ENCODE data around the gene LAD1.

LAD1 gene, protein sequence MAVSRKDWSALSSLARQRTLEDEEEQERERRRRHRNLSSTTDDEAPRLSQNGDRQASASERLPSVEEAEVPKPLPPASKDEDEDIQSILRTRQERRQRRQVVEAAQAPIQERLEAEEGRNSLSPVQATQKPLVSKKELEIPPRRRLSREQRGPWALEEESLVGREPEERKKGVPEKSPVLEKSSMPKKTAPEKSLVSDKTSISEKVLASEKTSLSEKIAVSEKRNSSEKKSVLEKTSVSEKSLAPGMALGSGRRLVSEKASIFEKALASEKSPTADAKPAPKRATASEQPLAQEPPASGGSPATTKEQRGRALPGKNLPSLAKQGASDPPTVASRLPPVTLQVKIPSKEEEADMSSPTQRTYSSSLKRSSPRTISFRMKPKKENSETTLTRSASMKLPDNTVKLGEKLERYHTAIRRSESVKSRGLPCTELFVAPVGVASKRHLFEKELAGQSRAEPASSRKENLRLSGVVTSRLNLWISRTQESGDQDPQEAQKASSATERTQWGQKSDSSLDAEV

GRCh38 chr1:201399018-201399351 is at the start of gene LAD1:
LAD1 (minus strand) TSS chr1:201399324; CDS start chr1:201399306, 18 bp downstream.
- no peak within 1 kb of the TSS for H3K4me3 Mint-ChIP-seq
- ATAC-seq (no peak), DNase-seq (no peak)
- H3K4me1 Mint-ChIP-seq: peaks cover 8% of the 10 kb centered on the region
- H3K9me3 Mint-ChIP-seq: no peaks in the 10 kb centered on the region
- no peak within 1 kb of the TSS for H3K27ac Mint-ChIP-seq
- H3K27me3 Mint-ChIP-seq: peaks cover 43% of the 10 kb centered on the region

DNA sequence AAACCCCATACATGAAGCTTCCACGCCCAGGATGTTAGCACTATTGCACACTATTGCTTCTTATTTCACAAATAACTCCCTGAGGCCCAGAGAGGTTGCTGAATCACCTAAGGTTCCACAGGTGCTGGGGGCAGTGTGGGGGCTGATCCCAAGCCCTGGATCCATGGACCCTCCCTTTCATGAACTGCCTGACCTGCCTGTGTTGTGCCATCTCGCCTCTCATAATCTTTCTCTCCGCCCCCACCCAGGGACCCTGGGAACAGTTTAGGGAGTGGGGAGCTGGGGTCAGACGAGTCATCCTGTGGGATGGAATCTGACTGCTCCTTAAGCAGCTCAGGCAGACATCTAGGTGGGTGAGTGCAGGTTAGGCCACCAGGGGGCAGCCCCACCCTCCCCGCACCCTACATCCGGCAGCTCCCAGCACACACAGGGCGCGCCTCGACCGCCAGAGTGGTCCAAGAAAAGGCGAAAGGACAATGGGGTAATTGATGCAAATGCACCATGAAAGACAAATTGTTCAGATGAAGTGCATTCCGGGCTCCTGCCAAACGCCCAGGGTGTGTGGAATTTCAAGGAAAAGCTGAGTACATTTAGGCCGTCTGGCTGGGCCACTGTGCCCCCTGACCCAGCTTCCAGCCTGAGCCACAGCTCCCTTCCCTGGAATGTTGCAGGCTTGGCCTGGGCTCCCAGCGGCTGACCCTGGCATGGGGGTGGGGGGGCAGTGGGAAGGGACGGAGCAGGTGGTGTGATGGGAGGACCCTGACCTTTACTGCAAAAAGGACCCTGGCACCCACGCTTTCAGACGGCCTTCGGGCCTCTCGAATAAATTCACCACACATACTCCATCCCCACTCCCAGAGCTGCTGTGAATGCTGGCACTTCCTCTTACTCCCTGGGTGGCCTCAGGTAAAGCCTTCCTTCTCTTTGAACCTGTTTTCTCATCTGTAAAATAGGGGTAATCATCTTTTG is 49.1 kb upstream of the LAD1 start:
- peak; percentile 43 to 45 for DNase-seq
- Mint-ChIP-seq H3K27me3 (peaks cover 61% of the 10 kb centered on the region), H3K4me1 (peaks cover 33% of the 10 kb centered on the region), H3K4me3 (no peak overlapping the region), H3K27ac (no peak overlapping the region), H3K9me3 (no peaks in the 10 kb centered on the region)
- ATAC-seq: peak; percentile 90

- no peaks in the 10 kb centered on the region for H3K9me3 Mint-ChIP-seq
- no peak overlapping the region for H3K27ac Mint-ChIP-seq
- H3K27me3 Mint-ChIP-seq: peaks cover 35% of the 10 kb centered on the region
- no peak overlapping the region for H3K4me3 Mint-ChIP-seq
- no peak for ATAC-seq
- no peak for DNase-seq
- H3K4me1 Mint-ChIP-seq: peaks cover 12% of the 10 kb centered on the region
Measured at GRCh38 chr1:201445310-201445709, 46.2 kb upstream of the LAD1 start.

- H3K9me3 Mint-ChIP-seq: no peaks in the 10 kb centered on the region
- H3K27me3 Mint-ChIP-seq: peaks cover 32% of the 10 kb centered on the region
- no peak overlapping the region for H3K27ac Mint-ChIP-seq
- H3K4me3 Mint-ChIP-seq: no peak overlapping the region
- no peak for DNase-seq
- H3K4me1 Mint-ChIP-seq: peaks cover 12% of the 10 kb centered on the region
- no peak for ATAC-seq
Measured at GRCh38 chr1:201444792-201445191, 45.7 kb upstream of the LAD1 start.

- Mint-ChIP-seq H3K4me3 (no peak overlapping the region), H3K27me3 (peaks cover 29% of the 10 kb centered on the region), H3K27ac (no peak overlapping the region), H3K4me1 (peaks cover 12% of the 10 kb centered on the region), H3K9me3 (no peaks in the 10 kb centered on the region)
- no peak for ATAC-seq
- DNase-seq: no peak
Measured at GRCh38 chr1:201443747-201444146, 44.6 kb upstream of the LAD1 start.

- peaks cover 8% of the 10 kb centered on the region for H3K4me1 Mint-ChIP-seq
- H3K27ac Mint-ChIP-seq: no peak overlapping the region
- H3K27me3 Mint-ChIP-seq: peaks cover 40% of the 10 kb centered on the region
- ATAC-seq (no peak), DNase-seq (no peak)
- H3K4me3 Mint-ChIP-seq: no peak overlapping the region
- no peaks in the 10 kb centered on the region for H3K9me3 Mint-ChIP-seq
Measured at GRCh38 chr1:201436969-201437368, 37.8 kb upstream of the LAD1 start.

GRCh38 chr1:201436393-201436792 is 37.3 kb upstream of the LAD1 start:
- Mint-ChIP-seq H3K4me3 (no peak overlapping the region), H3K9me3 (no peaks in the 10 kb centered on the region), H3K4me1 (peaks cover 8% of the 10 kb centered on the region), H3K27me3 (peaks cover 41% of the 10 kb centered on the region), H3K27ac (no peak overlapping the region)
- DNase-seq (no peak), ATAC-seq (no peak)

GRCh38 chr1:201434266-201434665 is 35.1 kb upstream of the LAD1 start:
- no peak for ATAC-seq

DNA sequence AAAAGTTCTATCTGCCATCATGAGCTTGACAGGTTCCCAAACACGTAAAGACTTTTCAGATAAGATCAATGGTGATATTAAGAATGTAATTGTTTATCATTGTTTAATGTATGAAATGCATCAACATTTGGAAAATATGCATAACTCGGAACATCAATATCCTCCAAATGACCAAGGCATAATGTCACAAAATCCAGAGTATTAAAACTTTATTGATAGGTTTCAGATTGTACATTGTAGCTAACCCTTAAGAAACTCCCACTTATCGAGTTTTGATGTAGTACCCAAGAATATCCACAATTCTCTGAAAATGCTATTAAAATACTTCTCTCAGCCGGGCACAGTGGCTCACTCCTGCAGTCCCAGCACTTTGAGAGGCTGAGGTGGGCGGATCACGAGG is 34.5 kb upstream of the LAD1 start:
- H3K27me3 Mint-ChIP-seq: peaks cover 52% of the 10 kb centered on the region
- peaks cover 8% of the 10 kb centered on the region for H3K4me1 Mint-ChIP-seq
- no peak for ATAC-seq
- no peaks in the 10 kb centered on the region for H3K9me3 Mint-ChIP-seq
- no peak overlapping the region for H3K27ac Mint-ChIP-seq
- no peak for DNase-seq
- H3K4me3 Mint-ChIP-seq: no peak overlapping the region

More at GRCh38 chr1:201434266-201434665, 35.1 kb upstream of the LAD1 start:
- DNase-seq: no peak
- H3K9me3 Mint-ChIP-seq: no peaks in the 10 kb centered on the region
- H3K27ac Mint-ChIP-seq: no peak overlapping the region
- peaks cover 8% of the 10 kb centered on the region for H3K4me1 Mint-ChIP-seq
- no peak overlapping the region for H3K4me3 Mint-ChIP-seq
- peaks cover 53% of the 10 kb centered on the region for H3K27me3 Mint-ChIP-seq

- Mint-ChIP-seq H3K4me3 (no peak overlapping the region), H3K27me3 (peaks cover 31% of the 10 kb centered on the region), H3K9me3 (no peaks in the 10 kb centered on the region), H3K27ac (no peak overlapping the region), H3K4me1 (peaks cover 19% of the 10 kb centered on the region)
- ATAC-seq (no peak), DNase-seq (no peak)
Measured at GRCh38 chr1:201430776-201431175, 31.7 kb upstream of the LAD1 start.

- Mint-ChIP-seq H3K9me3 (no peaks in the 10 kb centered on the region), H3K4me3 (no peak overlapping the region), H3K4me1 (peaks cover 14% of the 10 kb centered on the region), H3K27ac (no peak overlapping the region), H3K27me3 (peaks cover 28% of the 10 kb centered on the region)
- ATAC-seq: no peak
- no peak for DNase-seq
Measured at GRCh38 chr1:201429736-201430501, 30.8 kb upstream of the LAD1 start.

- DNase-seq (no peak), ATAC-seq (no peak)
- H3K27me3 Mint-ChIP-seq: peaks cover 28% of the 10 kb centered on the region
- H3K4me3 Mint-ChIP-seq: no peak overlapping the region
- peaks cover 14% of the 10 kb centered on the region for H3K4me1 Mint-ChIP-seq
- peak overlapping the region in 1 of 2 donors; percentile 77 for H3K27ac Mint-ChIP-seq
- no peaks in the 10 kb centered on the region for H3K9me3 Mint-ChIP-seq
Measured at GRCh38 chr1:201427963-201428362, 28.8 kb upstream of the LAD1 start.

DNA sequence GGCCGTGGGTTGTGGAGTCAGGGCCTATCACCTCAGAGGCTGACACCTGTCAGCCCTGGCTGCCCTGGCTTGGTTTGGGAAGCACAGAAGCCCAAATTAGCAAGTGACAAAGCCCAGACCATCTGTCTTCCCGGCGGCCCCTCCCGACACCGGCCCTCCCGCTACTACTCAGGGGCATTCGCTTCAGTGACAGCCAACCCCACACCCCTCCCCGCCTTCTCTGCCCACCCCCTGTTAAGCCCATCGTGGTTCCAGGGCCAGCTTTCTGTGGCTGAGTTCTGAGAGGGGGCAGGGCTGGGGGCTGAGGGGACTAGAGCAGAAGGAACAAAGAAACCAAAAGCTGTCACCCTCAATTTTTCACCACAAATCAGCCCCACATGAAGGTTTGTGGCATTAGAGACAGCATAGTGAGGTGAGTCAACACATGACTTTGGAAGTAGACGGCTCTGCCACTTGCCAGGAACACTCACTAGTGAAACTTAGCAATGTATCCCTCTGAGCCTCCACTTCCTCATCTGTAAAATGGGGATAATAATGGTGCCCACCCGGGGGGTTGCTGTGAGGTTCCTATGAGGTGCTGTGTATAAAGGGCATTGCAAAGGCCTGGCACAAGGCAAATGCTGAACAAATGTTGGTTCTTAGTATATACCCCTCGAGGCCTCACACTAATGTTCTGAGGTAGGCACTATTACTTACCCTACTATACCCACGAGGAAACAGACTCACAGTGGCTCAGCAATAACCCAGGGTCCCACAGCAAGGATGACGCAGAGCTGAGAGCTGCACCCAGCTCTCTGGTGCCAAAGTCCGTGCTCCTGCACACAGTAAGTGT is 27.6 kb upstream of the LAD1 start:
- no peaks in the 10 kb centered on the region for H3K9me3 Mint-ChIP-seq
- no peak overlapping the region for H3K27ac Mint-ChIP-seq
- ATAC-seq (peak; percentile 80), DNase-seq (peak in 1 of 2 donors; percentile 30)
- H3K27me3 Mint-ChIP-seq: peaks cover 33% of the 10 kb centered on the region
- H3K4me1 Mint-ChIP-seq: peaks cover 14% of the 10 kb centered on the region
- no peak overlapping the region for H3K4me3 Mint-ChIP-seq

GRCh38 chr1:201424146-201424545 is 25.0 kb upstream of the LAD1 start:
- H3K27ac Mint-ChIP-seq: no peak overlapping the region
- H3K4me3 Mint-ChIP-seq: no peak overlapping the region
- DNase-seq: no peak
- H3K4me1 Mint-ChIP-seq: peaks cover 14% of the 10 kb centered on the region
- H3K27me3 Mint-ChIP-seq: peaks cover 17% of the 10 kb centered on the region
- H3K9me3 Mint-ChIP-seq: no peaks in the 10 kb centered on the region
- ATAC-seq: no peak
